Type B pancreatic cell (in vitro differentiated cells): ENCODE data around the gene RASSF8. TPM values are rescaled to one million over a fixed set of nuclear protein-coding genes. Genes with fewer than 3 reads are reported as not detected.

Source experiments
- DNase-seq: peaks from one replicate; pipeline ENCODE4 v3.0.0; 2021; ENCODE audit warnings: mixed read lengths; ENCODE audit not compliant: unreplicated experiment; ENCODE audit errors: extremely low spot score
- H3K27ac Mint-ChIP-seq: 2 replicates; pipeline ENCODE4 v1.8.0; 2021; ENCODE audit warnings: mild to moderate bottlenecking, mixed read lengths
- H3K27me3 Mint-ChIP-seq: 2 replicates; pipeline ENCODE4 v1.8.0; 2021; ENCODE audit warnings: mixed read lengths
- H3K36me3 Mint-ChIP-seq: 2 replicates; pipeline ENCODE4 v1.8.0; 2021; ENCODE audit warnings: mixed read lengths
- H3K4me1 Mint-ChIP-seq: one replicate; pipeline ENCODE4 v1.8.0; 2021; ENCODE audit warnings: mixed read lengths; ENCODE audit not compliant: unreplicated experiment
- H3K4me3 Mint-ChIP-seq: 2 replicates; pipeline ENCODE4 v1.8.0; 2021; ENCODE audit warnings: mild to moderate bottlenecking, mixed read lengths
- H3K9me3 Mint-ChIP-seq: 2 replicates; pipeline ENCODE4 v1.8.0; 2021; ENCODE audit warnings: mixed read lengths
- total RNA-seq: library from RNA; stranded (reverse); gene quantifications from 2 replicates; pipeline ENCODE4 v1.2.1, GENCODE V29; 2021; ENCODE audit warnings: low replicate concordance
- TF ChIP-seq, protein P1 (sequence below): fragments of 200-600 bp; sonication (generic); conservative IDR thresholded peaks from 2 replicates; pipeline ENCODE4 v1.5.0; 2021; ENCODE audit warnings: antibody characterized with exemption, mild to moderate bottlenecking

RASSF8 gene
- total RNA-seq, 1 donor from 2014 or later = 46.3 TPM

DNA sequence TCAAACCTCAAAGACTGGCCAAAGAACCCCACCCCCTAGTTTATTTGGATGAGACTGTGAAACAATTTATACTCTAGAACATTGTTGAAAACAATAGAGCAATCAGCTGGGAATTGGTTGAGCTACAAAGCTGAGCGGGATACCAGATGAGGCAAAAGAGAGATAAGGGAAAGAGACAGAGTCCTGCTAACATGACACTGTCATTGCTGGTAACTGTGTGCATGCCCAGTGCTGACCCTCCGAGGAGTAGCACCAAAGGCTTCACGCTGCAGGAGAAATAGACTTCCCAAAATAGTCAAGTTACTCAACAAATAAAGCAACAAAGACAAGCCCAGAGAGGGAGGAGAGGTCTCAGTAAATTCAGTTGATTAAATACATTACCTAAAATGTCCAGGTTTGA lies 63.6 kb downstream of the RASSF8 start:
- Mint-ChIP-seq H3K9me3 (no peaks in the 10 kb centered on the region), H3K27ac (no peak overlapping the region), H3K4me1 (no peaks in the 10 kb centered on the region), H3K4me3 (no peak overlapping the region), H3K36me3 (peaks cover 18% of the 10 kb centered on the region), H3K27me3 (no peaks in the 10 kb centered on the region)
- no peak for DNase-seq
- TF ChIP-seq, protein P1, sequence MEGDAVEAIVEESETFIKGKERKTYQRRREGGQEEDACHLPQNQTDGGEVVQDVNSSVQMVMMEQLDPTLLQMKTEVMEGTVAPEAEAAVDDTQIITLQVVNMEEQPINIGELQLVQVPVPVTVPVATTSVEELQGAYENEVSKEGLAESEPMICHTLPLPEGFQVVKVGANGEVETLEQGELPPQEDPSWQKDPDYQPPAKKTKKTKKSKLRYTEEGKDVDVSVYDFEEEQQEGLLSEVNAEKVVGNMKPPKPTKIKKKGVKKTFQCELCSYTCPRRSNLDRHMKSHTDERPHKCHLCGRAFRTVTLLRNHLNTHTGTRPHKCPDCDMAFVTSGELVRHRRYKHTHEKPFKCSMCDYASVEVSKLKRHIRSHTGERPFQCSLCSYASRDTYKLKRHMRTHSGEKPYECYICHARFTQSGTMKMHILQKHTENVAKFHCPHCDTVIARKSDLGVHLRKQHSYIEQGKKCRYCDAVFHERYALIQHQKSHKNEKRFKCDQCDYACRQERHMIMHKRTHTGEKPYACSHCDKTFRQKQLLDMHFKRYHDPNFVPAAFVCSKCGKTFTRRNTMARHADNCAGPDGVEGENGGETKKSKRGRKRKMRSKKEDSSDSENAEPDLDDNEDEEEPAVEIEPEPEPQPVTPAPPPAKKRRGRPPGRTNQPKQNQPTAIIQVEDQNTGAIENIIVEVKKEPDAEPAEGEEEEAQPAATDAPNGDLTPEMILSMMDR = no peak

DNA sequence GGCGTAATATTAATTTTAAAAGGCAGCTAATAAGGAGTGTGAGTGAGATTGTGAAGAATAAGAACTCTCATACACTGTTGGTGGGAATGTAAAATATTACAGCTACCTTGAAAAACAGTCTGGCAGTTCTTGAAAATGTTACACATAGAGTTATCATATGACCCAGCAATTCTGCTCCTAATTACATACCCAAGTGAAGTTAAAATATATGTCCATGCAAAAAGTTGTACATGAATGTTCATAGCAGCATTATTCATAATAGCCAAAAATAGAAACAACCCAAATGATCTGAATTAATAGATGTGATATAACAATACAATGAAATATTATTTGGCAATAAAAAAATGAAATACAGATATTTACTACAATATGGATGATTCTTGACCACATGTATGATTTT lies 68.2 kb downstream of the RASSF8 start:
- H3K4me1 Mint-ChIP-seq = no peaks in the 10 kb centered on the region
- DNase-seq = no peak
- peaks cover 21% of the 10 kb centered on the region for H3K36me3 Mint-ChIP-seq
- TF ChIP-seq, protein P1 = no peak
- H3K4me3 Mint-ChIP-seq = no peak overlapping the region
- no peaks in the 10 kb centered on the region for H3K27me3 Mint-ChIP-seq
- H3K27ac Mint-ChIP-seq = no peak overlapping the region
- no peaks in the 10 kb centered on the region for H3K9me3 Mint-ChIP-seq

DNA sequence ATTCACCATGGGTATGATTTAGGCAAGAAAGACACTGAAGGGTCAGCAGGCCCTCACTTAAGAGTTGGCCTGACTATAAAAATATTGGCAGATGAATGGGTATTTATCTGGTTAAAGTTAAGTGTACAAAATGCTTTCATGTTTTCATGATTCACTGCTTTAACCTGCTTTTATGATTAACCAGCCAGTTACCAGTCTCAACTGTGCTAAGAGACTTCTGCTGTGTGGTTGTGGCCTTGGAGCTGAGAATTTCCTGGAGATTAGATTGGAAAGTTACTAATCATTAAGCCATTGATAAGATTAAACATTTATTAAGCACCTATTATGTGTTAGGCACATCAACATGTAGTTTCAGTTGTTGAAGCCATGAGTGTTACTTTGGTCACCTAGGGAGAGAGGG lies 68.9 kb downstream of the RASSF8 start:
- Mint-ChIP-seq H3K27me3 (no peaks in the 10 kb centered on the region), H3K9me3 (no peaks in the 10 kb centered on the region), H3K4me3 (no peak overlapping the region), H3K27ac (no peak overlapping the region), H3K4me1 (no peaks in the 10 kb centered on the region), H3K36me3 (peaks cover 16% of the 10 kb centered on the region)
- no peak for DNase-seq
- TF ChIP-seq, protein P1 = no peak

DNA sequence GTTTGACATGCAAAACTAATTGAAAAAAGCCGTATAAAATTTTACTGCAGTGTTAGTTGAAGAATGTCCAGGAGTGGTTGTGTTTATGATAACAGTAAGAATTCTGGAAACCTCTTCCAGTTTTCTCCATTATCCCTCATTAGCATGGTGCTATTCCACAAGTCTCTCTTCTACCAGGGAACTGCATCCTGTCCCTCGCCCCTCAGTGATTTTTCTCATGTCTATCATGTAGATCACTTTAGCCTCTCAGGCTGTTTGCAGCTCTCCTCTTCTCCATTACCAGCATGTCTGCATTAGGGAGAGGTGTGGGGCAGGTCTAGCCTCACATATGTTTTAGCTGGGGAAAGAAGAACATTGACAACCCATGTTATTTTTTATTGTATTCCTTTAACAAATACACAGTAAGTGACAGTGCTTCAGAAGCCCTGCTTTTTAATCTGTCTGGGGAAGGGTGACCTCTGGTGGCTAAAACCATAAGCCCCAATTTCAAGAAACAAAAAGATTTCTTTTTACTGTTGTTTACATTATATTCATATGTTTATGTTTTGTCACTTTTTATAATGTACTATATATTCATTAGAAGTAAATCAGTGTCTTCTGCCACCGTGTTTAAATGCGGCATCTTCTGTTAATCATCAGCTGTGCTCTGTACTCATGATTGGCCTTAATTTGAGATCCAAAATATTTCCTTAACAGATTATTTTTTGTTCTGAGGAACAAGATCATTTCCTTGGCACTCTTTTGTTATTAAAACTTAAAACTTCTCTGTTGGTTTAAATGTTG lies 70.7 kb downstream of the RASSF8 start:
- Mint-ChIP-seq H3K9me3 (no peaks in the 10 kb centered on the region), H3K36me3 (peaks cover 16% of the 10 kb centered on the region), H3K27me3 (no peaks in the 10 kb centered on the region), H3K27ac (no peak overlapping the region), H3K4me1 (peaks cover 6% of the 10 kb centered on the region), H3K4me3 (no peak overlapping the region)
- no peak for DNase-seq
- TF ChIP-seq, protein P1 = peak; percentile 93

DNA sequence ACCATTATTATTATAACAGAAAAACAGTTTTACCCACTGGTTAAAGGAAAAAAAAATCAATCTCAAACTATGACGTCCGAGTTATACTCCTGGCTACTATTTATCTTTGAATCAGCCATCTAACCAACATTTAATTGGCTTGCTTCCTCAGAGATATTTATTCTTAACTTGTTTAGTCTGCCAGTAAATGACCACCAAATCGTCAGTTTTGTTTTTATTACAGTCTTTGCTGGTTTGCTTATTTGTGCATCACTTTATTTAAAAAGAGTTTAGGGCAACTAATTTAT lies 71.2 kb downstream of the RASSF8 start:
- DNase-seq = no peak
- H3K4me1 Mint-ChIP-seq = peaks cover 6% of the 10 kb centered on the region
- TF ChIP-seq, protein P1 = no peak
- H3K4me3 Mint-ChIP-seq = no peak overlapping the region
- H3K36me3 Mint-ChIP-seq = peaks cover 18% of the 10 kb centered on the region
- H3K9me3 Mint-ChIP-seq = no peaks in the 10 kb centered on the region
- no peaks in the 10 kb centered on the region for H3K27me3 Mint-ChIP-seq
- H3K27ac Mint-ChIP-seq = no peak overlapping the region
